Muscle of leg (tissue), 11 donors: ENCODE data around the gene DYNC1I1. TPM values are rescaled to one million over a fixed set of nuclear protein-coding genes. Genes with fewer than 3 reads are reported as not detected.

Experiments used
- DNase-seq: peaks from one replicate; pipeline ENCODE4 v3.0.0; 2013
- H3K27ac ChIP-seq: one replicate; pipeline ENCODE4 v1.5.1; 2013; ENCODE audit warnings: mild to moderate bottlenecking, low read length, control low read depth
- H3K27me3 ChIP-seq: one replicate; pipeline ENCODE4 v1.6.1; 2013; ENCODE audit warnings: low read length; ENCODE audit not compliant: control insufficient read depth, insufficient read depth
- H3K36me3 ChIP-seq: one replicate; pipeline ENCODE4 v1.6.1; 2013; ENCODE audit warnings: low read length; ENCODE audit not compliant: control insufficient read depth, insufficient read depth
- H3K4me1 ChIP-seq: one replicate; pipeline ENCODE4 v1.6.1; 2013; ENCODE audit warnings: low read length; ENCODE audit not compliant: control insufficient read depth, insufficient read depth
- H3K4me3 ChIP-seq: one replicate; pipeline ENCODE4 v1.5.1; 2013; ENCODE audit warnings: low read length, control low read depth
- H3K9me3 ChIP-seq: replicated peaks from 2 replicates; pipeline ENCODE4 v1.6.1; 2013; ENCODE audit warnings: low read depth, low read length; ENCODE audit not compliant: control insufficient read depth
- WGBS: methylation state at CpG from one replicate; pipeline ENCODE4 v1.1.5; 2013; ENCODE audit warnings: missing lambda C conversion rate; ENCODE audit not compliant: insufficient coverage; 5-methylcytosine and 5-hydroxymethylcytosine counted together
- polyA plus RNA-seq, 8 donors: library from polyadenylated mRNA; unstranded; fragments of 120-200 nt; gene quantifications; one replicate each; pipeline versions ENCODE4 v1.2.1 to v1.2.3, GENCODE V29; 2013; ENCODE audit warnings: inconsistent platforms in 1 of 8, low replicate concordance in 1 of 8; ENCODE audit not compliant: insufficient read length in 8 of 8, insufficient read depth in 1 of 8
- total RNA-seq: library from RNA; stranded (reverse); fragments of 120-200 nt; gene quantifications from one replicate; pipeline ENCODE4 v1.2.4, GENCODE V29; 2013

Gene DYNC1I1
- total and polyA plus RNA-seq, 9 donors: 0.39 to 1.3 (median 1.0) TPM

DNA sequence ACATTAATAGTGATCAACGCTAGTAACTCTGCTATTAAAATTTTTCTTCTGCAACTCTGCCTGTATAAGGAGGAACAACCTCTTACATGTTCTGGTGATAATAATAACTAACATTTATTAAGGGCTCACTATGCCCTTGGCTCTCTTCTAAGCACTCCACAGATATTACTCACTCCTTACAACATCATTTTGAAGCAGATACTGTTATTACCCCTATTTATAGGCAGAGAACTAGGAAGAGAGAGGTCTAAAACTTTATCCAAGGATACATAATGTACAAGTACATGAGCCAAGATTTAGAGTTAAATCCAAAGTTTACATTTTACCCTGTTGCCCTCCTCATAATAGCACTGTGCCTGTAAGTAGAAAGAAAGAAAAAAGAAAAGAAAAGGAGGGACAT lies 205.6 kb downstream of the DYNC1I1 start:
- WGBS: no CpG with 5 or more reads among the region's 1 CpG
- Histone ChIP-seq H3K4me1 (no peaks in the 10 kb centered on the region), H3K9me3 (no peaks in the 10 kb centered on the region), H3K36me3 (no peaks in the 10 kb centered on the region), H3K27ac (no peak overlapping the region), H3K4me3 (no peak overlapping the region), H3K27me3 (no peaks in the 10 kb centered on the region)
- DNase-seq: no peak

DNA sequence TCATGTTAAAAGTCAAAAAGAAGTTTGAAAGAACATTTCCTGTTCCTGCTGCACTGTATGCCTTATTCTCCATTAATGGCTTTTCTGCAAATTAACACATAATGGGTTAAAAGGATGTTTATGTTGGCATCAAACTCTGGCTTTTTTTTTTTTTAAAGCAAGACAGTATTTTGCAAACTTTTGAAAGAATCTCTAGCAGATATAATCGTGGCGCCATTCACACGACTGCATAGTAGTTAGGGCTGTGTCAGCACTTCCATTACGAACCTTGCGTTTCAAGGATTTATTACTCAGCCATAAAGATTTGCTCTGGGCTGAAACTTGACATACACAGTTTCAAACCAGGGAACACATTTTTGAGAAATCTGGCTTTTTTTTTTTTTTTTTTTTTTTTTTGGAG lies 207.8 kb downstream of the DYNC1I1 start:
- WGBS: 8% methylated on average over 3 of the region's 5 CpGs
- Histone ChIP-seq H3K9me3 (no peaks in the 10 kb centered on the region), H3K27ac (no peak overlapping the region), H3K27me3 (no peaks in the 10 kb centered on the region), H3K4me3 (no peak overlapping the region), H3K36me3 (no peaks in the 10 kb centered on the region), H3K4me1 (no peaks in the 10 kb centered on the region)
- peak; percentile 15 for DNase-seq

DNA sequence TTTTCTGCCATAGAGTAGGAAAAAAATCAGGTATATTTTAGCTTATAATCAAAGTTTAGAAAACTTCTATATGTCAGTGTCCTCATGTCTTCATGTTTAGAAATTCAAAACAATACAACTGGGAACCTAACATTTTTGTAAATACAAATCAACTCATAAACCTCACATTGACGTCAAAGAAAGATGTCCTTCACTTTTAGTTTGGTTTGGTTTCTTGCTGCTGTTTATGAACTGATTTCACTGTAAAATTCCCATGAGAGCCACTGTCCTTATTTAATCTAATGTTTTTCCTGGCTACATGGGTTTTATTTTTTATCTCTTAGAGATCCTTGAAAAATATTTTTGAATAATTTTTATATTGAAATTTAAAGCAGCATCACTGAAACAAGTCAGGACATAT lies 208.4 kb downstream of the DYNC1I1 start:
- H3K27ac ChIP-seq: no peak overlapping the region
- no peak overlapping the region for H3K4me3 ChIP-seq

DNA sequence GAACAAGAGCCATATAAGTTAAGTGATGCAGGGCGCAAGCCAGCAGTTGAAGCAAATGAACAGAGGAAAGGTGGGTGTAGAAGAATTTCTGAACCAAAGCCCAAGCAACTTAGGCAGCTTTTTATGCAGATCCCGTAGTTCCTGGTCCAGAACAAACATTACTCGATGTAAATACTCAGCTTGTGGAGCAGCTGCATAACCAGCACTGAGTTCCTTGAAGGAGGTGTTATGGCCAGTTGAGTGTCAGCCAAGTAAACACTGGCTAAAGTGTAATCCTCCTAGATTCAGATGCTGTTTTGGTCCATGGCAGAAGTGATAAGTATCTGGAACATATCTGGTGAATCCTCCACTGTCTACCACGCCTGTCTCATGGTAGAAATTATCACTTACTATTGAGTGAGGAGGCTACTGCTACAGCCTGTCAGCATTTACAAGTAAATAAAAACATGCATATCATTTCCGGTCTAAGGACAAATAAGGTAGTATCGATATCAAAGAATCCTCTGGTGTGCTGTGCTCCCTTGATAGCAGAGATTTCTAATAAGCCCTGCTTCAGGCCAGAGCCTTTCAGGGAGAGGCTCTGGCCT lies 213.9 kb downstream of the DYNC1I1 start:
- no peaks in the 10 kb centered on the region for H3K36me3 ChIP-seq
- H3K9me3 ChIP-seq: no peaks in the 10 kb centered on the region
- WGBS: 8% methylated on average over 2 of the region's 6 CpGs
- H3K4me3 ChIP-seq: no peak overlapping the region
- H3K4me1 ChIP-seq: no peaks in the 10 kb centered on the region
- no peaks in the 10 kb centered on the region for H3K27me3 ChIP-seq
- H3K27ac ChIP-seq: no peak overlapping the region
- peak; percentile 66 for DNase-seq

More for the DNA sequence above, 208.4 kb downstream of the DYNC1I1 start:
- H3K27me3 ChIP-seq: no peaks in the 10 kb centered on the region
- no peaks in the 10 kb centered on the region for H3K4me1 ChIP-seq
- no peaks in the 10 kb centered on the region for H3K36me3 ChIP-seq
- peak; percentile 22 for DNase-seq
- H3K9me3 ChIP-seq: no peaks in the 10 kb centered on the region
- WGBS: no CpG with 5 or more reads among the region's 1 CpG

DNA sequence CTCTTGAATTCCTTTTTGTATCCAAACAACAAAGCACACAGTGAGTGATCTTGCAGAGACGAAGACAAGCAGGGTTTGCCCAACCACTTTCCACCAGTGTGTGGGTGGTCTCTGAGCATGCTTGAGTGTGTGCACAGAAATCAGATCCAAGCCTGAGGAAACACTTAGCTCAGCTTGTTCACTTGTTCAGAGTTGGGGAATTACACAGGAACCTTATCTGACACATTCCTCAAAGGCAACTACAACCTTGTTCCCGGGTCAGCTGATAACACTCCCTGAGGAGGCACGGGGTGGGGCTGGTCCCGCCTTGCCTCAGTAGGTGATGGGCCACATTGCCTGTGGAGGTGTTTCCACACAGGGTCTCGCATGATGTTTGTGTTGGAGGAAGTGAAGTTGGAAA lies 216.9 kb downstream of the DYNC1I1 start:
- H3K27ac ChIP-seq: no peak overlapping the region
- H3K4me1 ChIP-seq: no peaks in the 10 kb centered on the region
- no peaks in the 10 kb centered on the region for H3K27me3 ChIP-seq
- H3K9me3 ChIP-seq: no peaks in the 10 kb centered on the region
- DNase-seq: peak; percentile 10
- no peak overlapping the region for H3K4me3 ChIP-seq
- no peaks in the 10 kb centered on the region for H3K36me3 ChIP-seq
- no CpG with 5 or more reads among the region's 5 CpGs for WGBS

DNA sequence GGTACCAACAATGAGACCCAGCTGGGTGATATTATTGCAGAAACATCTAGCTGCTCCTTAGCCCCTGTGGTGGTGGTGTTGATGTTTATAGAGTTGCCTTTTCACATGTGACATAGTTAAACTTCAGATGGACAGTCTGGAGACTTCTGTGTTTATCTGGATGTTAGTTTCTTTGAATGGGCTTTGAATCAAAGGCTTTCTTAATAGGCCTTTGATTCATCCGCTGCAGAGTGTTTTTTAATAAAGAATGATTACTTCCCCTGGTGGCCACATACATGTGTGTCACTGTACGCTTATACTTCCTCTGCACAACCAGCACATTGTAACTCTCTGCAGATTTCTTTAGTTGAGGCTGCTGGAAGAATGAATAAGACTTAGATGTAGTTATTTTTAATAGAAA lies 221.0 kb downstream of the DYNC1I1 start:
- WGBS: no CpG with 5 or more reads among the region's 2 CpGs
- no peak overlapping the region for H3K4me3 ChIP-seq
- no peak for DNase-seq

DNA sequence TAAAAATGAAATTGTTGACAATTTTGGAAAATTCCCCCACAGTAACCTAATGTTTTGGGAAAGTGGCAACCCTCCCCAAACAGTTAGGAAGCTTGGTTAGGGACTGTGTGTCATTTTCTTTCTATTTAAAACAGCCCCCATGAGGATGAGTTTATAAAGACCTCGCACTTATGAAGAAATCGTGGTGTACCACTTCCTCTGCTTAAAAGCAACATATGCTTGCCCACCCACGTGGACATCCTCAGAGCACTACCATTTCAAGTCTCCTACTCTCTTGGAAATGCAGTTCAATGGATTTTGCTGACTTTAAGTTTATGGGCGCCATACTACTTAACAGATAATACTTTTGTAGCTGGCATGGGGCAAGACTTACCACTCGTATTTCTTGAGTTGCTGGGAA lies 223.8 kb downstream of the DYNC1I1 start:
- DNase-seq: no peak
- Histone ChIP-seq H3K27me3 (no peaks in the 10 kb centered on the region), H3K4me1 (no peaks in the 10 kb centered on the region), H3K36me3 (no peaks in the 10 kb centered on the region), H3K9me3 (no peaks in the 10 kb centered on the region), H3K27ac (no peak overlapping the region), H3K4me3 (no peak overlapping the region)
- no CpG with 5 or more reads among the region's 5 CpGs for WGBS

More for the DNA sequence above, 221.0 kb downstream of the DYNC1I1 start:
- Histone ChIP-seq H3K27me3 (no peaks in the 10 kb centered on the region), H3K4me1 (no peaks in the 10 kb centered on the region), H3K36me3 (no peaks in the 10 kb centered on the region), H3K9me3 (no peaks in the 10 kb centered on the region), H3K27ac (no peak overlapping the region)

DNA sequence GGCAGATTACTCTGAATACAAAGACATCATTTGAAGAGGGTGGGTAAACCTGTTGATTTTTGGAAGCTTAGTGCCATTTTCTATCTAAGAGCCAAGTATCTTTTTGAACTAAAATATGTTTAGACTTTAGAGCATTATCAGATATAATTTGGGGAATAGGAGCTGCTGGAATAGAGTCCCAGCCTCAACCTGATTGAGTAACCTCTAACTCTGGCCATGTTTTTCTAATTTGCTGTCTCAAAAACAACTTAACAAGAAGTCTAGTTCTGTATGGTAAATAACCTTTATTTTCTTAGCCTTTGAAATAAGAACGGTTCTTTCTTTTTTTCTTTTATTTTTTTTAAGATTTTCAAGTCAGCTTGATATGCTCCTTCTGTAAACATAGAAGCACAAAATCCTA lies 224.5 kb downstream of the DYNC1I1 start:
- Histone ChIP-seq H3K4me3 (no peak overlapping the region), H3K4me1 (no peaks in the 10 kb centered on the region), H3K9me3 (no peaks in the 10 kb centered on the region), H3K27me3 (no peaks in the 10 kb centered on the region), H3K36me3 (no peaks in the 10 kb centered on the region), H3K27ac (no peak overlapping the region)
- no peak for DNase-seq
- WGBS: no CpG with 5 or more reads among the region's 1 CpG

DNA sequence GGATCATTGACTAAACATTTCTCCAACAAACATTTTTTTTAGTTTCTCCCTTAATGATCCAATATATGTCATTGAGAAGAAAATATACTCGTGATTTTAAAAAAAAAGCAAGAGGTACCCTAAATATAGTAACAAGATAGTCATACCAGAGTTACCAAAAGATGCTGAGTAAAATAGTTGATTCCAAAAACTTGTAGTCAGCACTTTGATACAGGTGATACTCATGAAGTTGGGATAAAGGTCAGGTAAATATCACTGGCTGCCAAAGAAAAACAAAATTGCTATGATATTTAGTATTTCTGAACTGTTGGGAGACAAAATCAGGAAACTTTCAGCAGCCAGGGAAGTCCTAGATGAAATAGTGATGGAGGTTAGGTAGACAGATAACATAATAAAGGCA lies 225.3 kb downstream of the DYNC1I1 start:
- Histone ChIP-seq H3K27me3 (no peaks in the 10 kb centered on the region), H3K27ac (no peak overlapping the region), H3K9me3 (no peaks in the 10 kb centered on the region), H3K4me1 (no peaks in the 10 kb centered on the region), H3K36me3 (no peaks in the 10 kb centered on the region), H3K4me3 (no peak overlapping the region)
- no peak for DNase-seq
- WGBS: no CpG with 5 or more reads among the region's 1 CpG

DNA sequence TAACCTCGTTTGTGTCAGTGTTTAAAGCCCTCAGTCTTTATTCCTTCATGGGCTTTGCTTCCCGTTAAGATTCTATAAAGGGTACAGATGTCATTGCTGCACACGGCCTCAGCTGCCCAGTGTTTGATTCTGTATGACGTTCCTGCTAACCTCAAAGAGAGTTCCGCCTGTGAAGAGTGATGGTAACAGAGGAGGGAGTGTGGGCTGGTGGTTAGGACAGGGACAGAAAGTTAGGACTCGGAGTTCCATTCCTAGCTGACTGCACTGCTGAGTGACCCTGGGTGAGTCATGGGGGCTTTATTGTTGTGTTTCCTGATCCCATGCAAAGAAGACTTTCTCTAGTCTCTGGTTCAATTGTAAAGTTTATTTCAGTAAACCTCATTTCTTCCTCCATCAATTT lies 227.1 kb downstream of the DYNC1I1 start:
- WGBS: 61% methylated on average over 4 of the region's 6 CpGs

DNA sequence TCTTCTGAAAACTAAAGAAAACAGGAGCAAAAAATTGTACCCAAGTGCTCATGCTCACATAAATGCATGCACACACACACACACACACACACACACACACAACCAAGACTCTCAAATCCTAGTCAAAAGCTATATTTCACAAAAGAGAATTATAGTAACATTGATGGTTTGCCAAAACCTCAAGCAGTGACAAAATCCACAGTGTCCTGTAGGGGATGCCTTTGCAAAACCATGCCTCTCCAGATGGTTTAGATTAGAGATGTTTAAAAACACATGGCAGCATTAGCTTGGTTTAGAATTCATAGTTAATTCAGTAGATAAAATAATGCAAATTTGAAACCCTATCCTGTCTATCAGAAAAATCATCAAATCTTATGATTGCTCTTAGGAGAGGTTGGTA lies 232.2 kb downstream of the DYNC1I1 start:
- H3K4me3 ChIP-seq: no peak overlapping the region
- H3K36me3 ChIP-seq: no peaks in the 10 kb centered on the region
- no peak overlapping the region for H3K27ac ChIP-seq
- no peaks in the 10 kb centered on the region for H3K9me3 ChIP-seq
- no peaks in the 10 kb centered on the region for H3K27me3 ChIP-seq
- peak; percentile 59 for DNase-seq
- no peaks in the 10 kb centered on the region for H3K4me1 ChIP-seq

More for the DNA sequence above, 227.1 kb downstream of the DYNC1I1 start:
- Histone ChIP-seq H3K4me1 (no peaks in the 10 kb centered on the region), H3K27me3 (no peaks in the 10 kb centered on the region), H3K4me3 (no peak overlapping the region), H3K27ac (no peak overlapping the region), H3K36me3 (no peaks in the 10 kb centered on the region), H3K9me3 (no peaks in the 10 kb centered on the region)
- DNase-seq: no peak
